Vagina (tissue), 2 donors: ENCODE data around the gene CETP.

Experiments
- POLR2A ChIP-seq, 2 donors: fragments of 450-650 bp; IDR thresholded peaks; one replicate each; pipeline ENCODE4 v1.6.1; 2017; ENCODE audit warnings: antibody characterized with exemption in 2 of 2, mild to moderate bottlenecking in 2 of 2, moderate library complexity in 2 of 2
- POLR2AphosphoS5 ChIP-seq, 2 donors: sonication (generic); formaldehyde crosslinking; IDR thresholded peaks; one replicate each; pipeline ENCODE4 v1.9.0; 2017; ENCODE audit warnings: antibody characterized with exemption in 2 of 2, mild to moderate bottlenecking in 2 of 2, low read depth in 1 of 2; ENCODE audit not compliant: insufficient read depth in 1 of 2
- TF ChIP-seq, protein P1 (sequence below), 3 experiments: fragments of 450-650 bp in 2 of 3; fragments of 200-600 bp in 1 of 3; sonication (generic) in 1 of 3; IDR thresholded peaks; one replicate each; pipeline ENCODE4 v1.5.1; 2017 to 2019; ENCODE audit warnings: antibody characterized with exemption in 3 of 3, mild to moderate bottlenecking in 2 of 3, moderate library complexity in 2 of 3

DNA sequence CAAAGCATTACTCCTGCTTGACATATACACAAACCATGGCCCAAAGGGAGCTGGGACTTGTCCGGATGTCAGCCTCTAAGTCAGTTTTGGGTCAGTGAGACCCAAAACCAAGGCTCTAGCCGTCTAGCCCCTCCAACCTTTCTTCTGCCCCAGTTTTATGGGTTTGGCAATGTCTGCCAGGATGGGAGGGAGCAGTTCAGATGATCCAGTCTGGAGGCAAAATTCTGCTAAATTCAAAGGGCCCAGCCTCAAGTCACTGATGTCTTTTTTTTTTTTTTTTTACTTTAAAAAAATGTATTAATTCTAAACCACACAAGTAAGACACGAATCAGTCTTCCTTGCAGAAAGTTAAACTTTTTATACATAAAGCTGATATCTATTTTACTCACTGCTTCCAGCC is 36.2 kb downstream of the CETP start:
- TF ChIP-seq, protein P1, sequence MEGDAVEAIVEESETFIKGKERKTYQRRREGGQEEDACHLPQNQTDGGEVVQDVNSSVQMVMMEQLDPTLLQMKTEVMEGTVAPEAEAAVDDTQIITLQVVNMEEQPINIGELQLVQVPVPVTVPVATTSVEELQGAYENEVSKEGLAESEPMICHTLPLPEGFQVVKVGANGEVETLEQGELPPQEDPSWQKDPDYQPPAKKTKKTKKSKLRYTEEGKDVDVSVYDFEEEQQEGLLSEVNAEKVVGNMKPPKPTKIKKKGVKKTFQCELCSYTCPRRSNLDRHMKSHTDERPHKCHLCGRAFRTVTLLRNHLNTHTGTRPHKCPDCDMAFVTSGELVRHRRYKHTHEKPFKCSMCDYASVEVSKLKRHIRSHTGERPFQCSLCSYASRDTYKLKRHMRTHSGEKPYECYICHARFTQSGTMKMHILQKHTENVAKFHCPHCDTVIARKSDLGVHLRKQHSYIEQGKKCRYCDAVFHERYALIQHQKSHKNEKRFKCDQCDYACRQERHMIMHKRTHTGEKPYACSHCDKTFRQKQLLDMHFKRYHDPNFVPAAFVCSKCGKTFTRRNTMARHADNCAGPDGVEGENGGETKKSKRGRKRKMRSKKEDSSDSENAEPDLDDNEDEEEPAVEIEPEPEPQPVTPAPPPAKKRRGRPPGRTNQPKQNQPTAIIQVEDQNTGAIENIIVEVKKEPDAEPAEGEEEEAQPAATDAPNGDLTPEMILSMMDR (IDR thresholded peaks at IDR 0.05): no peak
- TF ChIP-seq POLR2A (IDR thresholded peaks at IDR 0.05) (no peak), POLR2AphosphoS5 (IDR thresholded peaks at IDR 0.05; ENCODE audit: insufficient read depth in 1 of 2, low read depth in 1 of 2) (no peak)
